NCI-H2196 (cell line): ENCODE results near the gene NFIX.

Source experiments
- DNase-seq: peaks from one replicate; lab custom pipeline; 2025; ENCODE audit not compliant: unreplicated experiment; lab: John Stamatoyannopoulos, UW

The NFIX gene

DNA sequence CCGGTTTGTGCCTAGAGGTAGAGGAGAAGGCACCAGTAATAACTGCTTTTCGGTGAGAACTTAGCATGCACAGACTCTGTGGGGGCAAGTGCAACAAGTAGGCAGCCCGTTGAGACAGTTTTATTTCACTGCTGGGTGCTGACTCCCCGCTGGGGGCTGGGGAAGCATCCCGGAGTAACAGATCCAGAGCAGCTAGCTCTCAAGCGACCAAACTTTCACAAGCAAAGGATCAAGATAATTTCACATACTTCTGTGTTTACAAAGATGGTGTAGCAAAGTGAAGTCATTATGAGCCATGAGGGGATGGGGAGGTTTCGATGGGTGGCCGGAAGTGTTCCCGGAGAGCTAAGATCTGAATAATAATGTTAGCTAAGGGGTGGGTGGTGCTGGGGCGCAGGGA lies 125.5 kb downstream of the NFIX start:
- DNase-seq, result no peak

DNA sequence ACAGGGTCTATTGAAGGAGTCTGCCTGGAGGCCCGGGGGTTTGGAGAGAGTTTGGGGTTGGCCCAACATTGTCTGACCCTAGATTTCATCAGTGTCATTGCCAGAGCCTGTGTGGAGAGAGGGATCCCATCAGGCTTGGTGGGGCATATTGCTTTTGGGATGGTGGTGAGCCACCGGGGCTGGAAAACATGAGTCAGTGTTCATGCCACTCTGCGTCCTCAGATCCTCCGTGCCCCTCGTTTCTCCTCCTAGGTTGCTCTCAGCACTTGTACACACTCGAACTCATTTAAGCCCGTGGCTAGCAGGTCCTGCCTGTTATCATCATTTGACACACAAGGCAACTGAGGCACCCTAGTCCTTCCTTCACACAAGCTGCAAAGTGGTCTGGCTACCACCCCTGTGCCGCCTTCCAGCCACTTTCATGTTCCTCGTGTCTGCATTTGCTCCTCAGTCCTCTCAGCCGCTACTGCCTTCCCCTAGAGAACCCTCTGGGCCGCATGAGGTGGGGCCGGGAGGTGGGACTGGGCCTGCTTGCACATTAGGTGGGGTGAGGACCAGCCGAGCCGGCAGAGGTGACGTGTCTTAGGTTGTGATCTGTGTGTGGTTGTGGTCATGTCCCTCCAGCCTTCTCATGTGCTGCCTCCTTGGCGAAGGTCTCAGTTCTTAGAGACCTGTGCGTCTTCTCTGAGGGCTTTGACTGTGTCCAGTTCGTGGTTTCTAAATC lies 126.4 kb downstream of the NFIX start:
- no peak for DNase-seq

GRCh38 chr19:13122275-13122878 lies 127.1 kb downstream of the NFIX start:
- DNase-seq, result no peak

DNA sequence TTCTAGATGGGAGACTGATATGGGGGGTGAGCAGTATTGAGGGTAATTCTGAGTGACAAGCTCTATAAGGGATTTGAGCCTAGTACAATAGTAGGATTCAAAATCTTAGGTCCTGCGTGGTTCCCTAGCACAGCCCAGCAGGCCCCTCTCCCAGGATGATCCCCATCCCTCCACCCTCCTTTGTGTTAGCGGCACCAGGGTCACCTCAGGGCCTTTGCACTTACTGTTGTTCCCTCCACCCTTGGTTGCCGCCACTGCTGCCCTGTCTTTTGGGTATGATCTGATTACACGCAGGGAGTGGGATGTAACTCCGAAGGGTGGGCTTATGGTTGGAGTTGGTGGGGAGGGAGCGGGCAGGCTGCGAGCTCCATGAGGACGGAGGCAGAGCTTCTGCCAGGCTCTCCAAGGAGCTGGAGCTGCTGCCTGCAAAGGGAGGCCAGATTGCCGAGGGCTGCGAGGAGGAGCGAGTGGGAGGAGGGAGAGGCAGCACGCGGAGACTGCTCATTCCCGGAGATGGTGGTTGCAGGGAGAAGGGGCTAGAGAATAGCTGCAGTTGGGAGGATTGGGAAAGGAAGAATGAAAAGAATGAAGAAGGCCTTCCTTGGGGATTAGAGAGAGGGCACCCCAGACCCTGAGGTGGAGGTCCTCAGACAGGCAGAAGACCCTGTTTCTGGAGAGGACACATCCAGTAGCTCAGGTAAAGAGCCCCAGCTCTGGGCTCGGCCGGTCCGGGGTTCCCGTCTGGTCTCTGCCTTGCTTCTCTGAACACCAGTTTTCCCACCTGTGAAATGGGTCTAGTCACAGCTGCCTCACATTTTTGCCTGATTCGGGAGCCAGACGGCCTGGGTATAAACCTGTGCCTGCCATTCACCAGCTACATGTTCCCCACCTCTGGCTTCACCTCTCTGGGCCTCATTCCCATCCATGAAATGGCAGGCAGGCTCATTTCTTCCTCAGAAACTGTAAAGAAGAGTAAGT lies 128.0 kb downstream of the NFIX start:
- DNase-seq, result no peak

- DNase-seq, result no peak
Observed at GRCh38 chr19:13127051-13127450, 131.8 kb downstream of the NFIX start.

- no peak for DNase-seq
Observed at GRCh38 chr19:13127811-13128575, 132.7 kb downstream of the NFIX start.

DNA sequence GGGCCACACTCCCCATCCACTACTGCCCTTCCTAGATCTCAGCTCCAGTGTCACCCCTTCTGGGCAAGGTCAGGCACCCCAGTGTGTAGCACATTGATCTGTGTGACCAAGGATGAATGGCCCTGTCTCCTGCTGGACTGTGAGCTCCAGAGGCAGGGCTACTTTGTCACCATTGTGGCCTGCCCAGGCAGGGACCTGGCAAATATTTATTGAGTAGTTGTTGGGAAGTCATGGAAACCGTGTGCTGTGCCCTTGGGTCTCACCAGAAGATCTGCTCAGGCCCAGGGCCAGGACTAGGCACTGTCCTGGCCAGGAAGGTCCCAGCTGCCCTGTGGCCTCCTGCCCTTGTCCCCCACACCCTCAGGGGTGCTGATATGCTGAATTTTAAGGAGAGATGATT lies 133.3 kb downstream of the NFIX start:
- no peak for DNase-seq

GRCh38 chr19:13129384-13129783 lies 134.1 kb downstream of the NFIX start:
- no peak for DNase-seq

DNA sequence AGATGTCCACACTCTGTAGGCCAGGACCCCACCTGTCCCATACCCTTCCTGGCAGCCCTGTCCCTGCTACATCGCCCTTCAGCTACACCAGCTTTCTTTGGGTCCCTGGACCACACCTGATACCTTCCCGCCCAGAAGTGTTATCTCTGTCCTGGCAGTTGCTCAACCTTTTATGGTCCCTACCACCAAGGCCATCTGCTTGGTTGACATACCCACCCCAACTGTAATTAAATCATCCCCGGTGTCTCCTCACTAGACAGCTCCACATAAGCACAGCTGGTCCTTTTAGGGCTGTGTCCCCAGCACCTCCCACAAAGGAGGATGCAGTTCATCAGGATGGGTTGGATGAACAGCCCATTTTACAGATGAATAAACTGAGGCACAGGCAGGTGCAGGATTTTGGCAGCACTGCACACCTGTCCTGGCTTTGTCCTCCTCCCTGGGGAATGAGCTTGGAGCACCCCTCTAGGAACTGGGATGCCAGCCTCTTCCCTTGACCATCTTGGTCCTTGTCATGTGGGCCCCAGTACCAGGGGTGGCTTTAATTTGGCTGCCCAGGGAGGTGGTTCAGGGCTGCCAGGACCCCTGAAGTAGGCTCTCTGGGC lies 135.7 kb downstream of the NFIX start:
- no peak for DNase-seq

DNA sequence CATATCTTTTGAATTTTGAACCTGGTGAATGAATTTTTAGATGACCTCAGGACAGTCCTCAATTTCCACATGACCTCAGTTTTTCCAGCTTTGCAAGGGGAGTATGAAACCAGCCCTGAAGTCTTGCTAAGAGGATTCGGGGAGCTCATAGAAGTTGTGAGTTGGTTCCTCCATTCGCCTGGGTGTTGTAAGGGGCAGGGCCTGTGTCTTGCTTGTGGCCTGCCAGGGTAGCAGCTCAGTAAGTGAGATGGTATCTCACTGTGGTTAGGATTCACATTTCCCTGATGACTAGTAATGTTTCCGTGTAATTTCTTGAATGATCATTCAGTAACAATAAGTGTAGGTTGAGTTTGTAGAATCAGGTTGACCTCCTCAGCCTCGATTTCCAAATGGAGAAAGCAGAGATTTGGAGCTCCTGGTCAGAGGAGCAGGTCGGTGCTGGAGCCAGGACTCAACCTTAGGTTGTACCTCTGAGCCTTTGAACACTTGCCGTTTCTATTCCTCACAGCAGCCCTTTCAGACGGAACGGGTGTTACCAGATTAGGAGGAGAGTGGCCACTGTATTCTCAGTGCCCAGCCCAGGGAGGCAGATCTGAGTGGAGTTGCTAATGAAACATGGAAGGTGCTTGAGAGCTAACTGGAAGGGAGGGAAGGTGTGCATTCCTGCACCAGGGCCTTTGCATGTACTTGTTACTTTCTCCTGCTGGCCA lies 137.4 kb downstream of the NFIX start:
- DNase-seq, result no peak

- no peak for DNase-seq
Observed at GRCh38 chr19:13133241-13133870, 138.1 kb downstream of the NFIX start.

DNA sequence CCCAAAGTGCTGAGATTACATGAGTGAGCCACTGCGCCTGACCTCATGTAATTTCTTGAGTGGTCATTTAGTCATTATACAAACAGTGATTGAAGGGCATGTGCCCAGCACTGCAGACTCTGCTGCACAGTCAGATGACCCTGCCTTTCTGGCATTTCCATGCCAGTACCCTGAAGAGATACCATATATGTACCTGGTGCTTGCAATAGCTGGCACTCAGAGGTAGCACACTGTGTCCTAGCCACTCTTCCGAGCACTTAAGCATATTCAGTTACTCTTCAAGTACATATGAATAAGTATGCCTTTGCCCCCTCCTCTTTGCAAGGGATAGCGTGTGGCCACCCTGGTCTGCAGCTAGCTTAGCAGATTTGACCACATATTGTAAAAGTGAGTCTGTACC lies 139.4 kb downstream of the NFIX start:
- no peak for DNase-seq

DNA sequence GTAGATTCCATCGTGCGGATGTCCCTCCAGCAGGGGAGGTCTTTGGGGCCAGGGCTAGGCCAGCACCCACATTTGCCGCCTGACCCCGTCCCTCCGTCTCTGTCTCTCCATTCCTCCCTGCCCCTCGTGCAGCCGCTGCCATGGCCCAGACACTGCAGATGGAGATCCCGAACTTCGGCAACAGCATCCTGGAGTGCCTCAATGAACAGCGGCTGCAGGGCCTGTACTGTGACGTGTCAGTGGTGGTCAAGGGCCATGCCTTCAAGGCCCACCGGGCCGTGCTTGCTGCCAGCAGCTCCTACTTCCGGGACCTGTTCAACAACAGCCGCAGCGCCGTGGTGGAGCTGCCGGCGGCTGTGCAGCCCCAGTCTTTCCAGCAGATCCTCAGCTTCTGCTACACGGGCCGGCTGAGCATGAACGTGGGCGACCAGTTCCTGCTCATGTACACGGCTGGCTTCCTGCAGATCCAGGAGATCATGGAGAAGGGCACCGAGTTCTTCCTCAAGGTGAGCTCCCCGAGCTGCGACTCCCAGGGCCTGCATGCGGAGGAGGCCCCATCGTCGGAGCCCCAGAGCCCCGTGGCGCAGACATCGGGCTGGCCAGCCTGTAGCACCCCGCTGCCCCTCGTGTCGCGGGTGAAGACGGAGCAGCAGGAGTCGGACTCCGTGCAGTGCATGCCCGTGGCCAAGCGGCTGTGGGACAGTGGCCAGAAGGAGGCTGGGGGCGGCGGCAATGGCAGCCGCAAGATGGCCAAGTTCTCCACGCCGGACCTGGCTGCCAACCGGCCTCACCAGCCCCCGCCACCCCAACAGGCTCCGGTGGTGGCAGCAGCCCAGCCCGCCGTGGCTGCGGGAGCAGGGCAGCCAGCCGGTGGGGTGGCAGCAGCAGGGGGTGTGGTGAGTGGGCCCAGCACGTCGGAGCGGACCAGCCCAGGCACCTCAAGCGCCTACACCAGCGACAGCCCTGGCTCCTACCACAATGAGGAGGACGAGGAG lies 140.1 kb downstream of the NFIX start:
- no peak for DNase-seq

- no peak for DNase-seq
Observed at GRCh38 chr19:13137290-13137794, 142.1 kb downstream of the NFIX start.

GRCh38 chr19:13138171-13138915 lies 143.1 kb downstream of the NFIX start:
- DNase-seq, result no peak

DNA sequence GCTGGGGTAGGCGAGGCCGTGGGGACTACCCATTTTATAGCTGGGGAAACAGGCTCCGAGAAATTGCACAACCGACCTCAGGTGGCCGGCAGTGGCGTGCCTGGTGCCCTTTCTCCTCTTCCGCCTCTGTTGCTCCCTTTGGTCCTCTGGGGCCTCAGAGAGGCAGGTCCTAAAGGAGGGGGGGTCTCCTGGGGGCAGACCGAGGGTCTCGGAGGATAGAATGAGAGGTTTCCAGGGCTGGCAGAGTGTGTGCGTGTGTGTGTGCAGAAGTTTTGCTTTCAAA lies 143.6 kb downstream of the NFIX start:
- no peak for DNase-seq

GRCh38 chr19:13139633-13140311 lies 144.5 kb downstream of the NFIX start:
- no peak for DNase-seq
